Stimulated activated CD8-positive, alpha-beta memory T cell treated with anti-CD3 and anti-CD28 coated beads, Interleukin-12 subunit alpha, Interleukin-12 subunit beta, amount 100 ng/mL, for 24 hours (primary cell): ENCODE measurements around the gene CHSY3.

ENCODE experiments used
- DNase-seq: peaks from one replicate; pipeline ENCODE4 v3.0.0-alpha.2; 2020; ENCODE audit errors: extremely low read depth

Gene CHSY3

DNA sequence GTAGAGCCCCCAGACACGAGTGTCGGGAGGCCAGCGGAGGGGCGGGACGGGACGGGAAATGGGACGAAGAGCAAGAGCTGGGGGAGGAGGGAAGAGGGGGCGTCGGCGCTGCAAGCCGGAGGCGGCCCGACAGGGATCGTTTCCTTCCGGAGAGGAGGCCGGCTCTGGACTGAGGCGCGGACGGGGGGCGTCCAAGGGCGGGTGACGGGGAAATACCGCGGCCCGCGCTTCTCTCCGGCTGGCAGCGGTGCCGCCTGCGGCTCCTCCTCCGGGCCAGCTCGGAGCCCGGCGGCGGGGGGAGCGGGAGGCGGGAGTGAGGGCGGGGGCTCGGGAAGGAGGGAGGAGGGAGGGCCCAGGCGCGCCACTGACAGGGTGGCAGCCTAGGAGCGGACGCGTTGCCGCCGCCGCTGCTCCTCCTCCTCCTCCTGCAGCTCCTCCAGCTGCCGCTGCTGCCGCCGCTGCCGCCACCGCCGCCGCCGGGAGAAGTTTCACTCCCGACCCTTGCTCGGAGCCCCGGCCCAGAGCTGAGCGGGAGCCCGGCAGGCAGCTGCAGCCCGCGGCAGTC lies at the start of gene CHSY3:
TSS of gene CHSY3 (plus strand) at position 364 of the 565 bp plus-strand sequence.
- DNase-seq: no peak

DNA sequence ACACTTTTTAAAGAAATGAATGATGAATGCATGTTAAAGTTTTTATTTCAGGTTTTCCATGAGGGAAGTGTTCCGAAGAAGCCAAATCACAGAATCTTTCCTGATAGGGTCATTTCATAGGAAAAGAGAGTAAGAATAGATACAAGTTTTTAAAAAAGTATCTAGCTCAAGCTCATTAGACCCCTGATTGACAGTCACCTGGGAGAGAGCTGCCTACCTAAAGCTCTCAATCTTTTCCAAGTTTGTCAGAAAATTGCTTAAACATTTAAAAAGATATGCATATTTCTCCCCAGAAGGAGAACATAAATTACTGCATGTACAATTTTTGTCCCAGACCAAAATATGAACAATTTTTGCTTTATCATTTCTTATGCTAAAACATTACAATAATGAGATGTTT lies 47.9 kb upstream of the CHSY3 start:
- DNase-seq: no peak

DNA sequence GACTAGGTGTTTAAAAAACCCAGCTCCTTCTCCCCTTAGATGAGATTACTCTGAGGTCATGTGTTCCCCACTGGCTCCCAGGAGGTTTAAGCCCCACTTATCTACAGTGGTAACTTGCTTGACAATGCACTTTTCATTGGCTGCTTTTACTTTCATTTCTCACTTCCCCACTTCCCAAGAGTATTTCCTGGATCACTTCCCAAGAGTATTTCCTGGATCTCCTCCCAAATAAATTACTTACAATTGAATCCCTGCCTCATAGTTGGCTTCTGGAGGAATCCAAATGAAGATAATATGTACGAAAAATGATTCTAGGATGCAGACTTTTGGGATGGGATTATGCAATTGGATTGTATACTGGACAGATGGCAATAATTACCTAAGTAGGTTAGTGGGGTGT lies 47.1 kb upstream of the CHSY3 start:
- no peak for DNase-seq

DNA sequence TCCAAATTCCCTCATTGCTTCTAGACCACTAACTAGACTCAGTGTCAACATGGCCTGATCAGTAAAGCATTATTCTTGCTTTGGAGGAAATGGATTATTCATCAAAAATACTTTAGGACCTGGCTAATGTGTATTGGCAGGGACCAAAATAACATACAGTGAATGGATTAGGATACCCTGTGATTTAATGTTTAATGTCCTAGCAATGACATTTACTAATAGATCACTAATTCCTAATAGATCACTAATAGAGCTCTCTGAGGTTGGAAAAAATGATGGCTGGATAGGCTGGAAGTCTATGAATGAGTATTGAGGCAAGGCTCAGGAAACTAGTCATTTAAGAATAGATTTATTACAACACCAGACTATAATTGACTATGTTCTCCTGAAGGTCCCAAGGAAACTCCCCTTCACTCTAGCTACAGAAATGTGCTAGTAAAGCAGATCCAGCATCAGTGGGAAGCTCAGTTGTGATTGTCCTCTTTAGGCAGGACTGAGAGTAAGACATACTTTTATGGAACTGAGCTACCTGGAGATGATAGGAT lies 46.1 kb upstream of the CHSY3 start:
- no peak for DNase-seq

DNA sequence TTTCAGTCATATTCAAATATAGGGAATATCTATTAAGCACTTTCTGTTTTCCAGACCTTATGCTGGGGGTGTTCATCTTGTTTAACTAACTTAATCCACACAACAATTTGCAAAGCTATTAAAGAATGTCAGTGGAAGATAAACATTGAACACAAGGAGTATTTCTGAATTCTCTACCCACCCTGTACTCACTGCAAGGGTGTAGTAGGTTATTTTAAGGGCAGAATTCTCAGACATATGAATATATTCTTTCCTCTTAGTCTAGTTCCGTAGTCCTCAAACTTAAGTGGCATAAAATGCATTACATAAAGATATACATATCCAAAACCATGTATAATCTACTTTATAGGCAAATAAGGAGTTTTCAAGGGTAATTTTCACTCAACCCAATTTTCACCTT lies 19.9 kb upstream of the CHSY3 start:
- no peak for DNase-seq

DNA sequence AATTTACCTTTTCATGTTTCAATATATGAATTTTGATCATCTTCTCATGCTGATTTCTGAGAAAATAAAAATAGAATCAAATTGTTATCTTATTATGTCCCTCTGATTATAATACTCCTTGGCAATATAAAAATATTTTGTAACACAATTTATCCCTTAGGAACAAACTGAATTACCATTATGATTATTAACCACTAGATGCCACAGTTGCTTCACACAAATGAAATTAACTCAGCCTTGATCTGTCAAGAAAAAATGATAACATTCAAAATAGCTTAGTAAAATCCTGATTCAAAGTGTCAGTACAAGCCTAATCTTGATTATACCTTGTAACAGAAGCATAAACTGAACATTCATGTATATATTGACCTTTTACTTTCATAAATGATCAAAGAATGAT lies 4.8 kb upstream of the CHSY3 start:
- no peak for DNase-seq

DNA sequence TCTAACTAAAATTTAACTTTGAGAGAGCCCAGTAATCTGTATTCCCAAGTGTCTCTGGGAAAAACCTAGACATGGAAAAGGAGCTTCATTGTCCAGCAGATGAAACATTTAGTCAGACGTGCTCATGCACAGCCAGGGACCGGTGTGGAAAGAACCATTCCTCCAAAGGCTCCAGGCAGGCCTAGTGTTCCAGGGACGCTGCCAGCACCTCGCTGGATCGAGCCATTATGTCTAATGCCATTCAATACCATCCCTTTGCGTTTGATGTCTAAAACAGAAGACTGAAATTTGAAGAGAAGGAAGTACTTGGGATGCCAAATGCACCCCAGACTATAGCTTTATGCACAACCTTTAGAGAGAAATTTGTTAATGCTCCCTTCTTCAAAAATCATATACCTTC lies 1.4 kb upstream of the CHSY3 start:
- no peak for DNase-seq

DNA sequence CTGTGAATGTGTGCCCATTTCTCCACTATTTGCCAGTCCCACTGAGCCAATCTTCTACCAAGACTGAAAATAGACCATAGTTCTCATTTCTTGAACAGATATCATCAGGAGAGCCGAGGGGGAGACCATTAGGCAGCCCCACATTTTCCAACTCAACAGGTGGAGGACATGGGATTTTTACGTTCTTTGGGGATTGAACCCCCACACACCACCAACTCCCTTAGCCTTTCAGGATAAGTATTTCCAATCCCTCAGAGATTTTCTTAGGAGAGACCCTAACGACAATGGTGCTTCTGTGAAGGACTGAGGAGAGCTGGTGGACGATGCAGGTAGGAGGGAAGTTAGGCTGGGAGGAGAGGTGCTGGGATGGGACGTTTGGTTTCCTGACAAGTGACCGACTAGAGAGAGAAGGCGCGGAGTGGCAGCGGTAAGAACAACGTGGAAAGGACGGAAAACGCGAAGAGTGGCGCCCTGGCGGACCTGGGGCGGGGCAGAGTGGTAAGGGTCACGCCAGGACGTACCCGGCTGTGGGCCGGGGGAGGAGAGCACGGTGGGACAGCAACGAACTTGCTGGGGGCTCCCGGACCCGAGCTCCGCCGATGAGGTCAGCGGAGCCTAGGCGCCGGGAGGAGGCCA lies 681 bp upstream of the CHSY3 start:
- no peak for DNase-seq

DNA sequence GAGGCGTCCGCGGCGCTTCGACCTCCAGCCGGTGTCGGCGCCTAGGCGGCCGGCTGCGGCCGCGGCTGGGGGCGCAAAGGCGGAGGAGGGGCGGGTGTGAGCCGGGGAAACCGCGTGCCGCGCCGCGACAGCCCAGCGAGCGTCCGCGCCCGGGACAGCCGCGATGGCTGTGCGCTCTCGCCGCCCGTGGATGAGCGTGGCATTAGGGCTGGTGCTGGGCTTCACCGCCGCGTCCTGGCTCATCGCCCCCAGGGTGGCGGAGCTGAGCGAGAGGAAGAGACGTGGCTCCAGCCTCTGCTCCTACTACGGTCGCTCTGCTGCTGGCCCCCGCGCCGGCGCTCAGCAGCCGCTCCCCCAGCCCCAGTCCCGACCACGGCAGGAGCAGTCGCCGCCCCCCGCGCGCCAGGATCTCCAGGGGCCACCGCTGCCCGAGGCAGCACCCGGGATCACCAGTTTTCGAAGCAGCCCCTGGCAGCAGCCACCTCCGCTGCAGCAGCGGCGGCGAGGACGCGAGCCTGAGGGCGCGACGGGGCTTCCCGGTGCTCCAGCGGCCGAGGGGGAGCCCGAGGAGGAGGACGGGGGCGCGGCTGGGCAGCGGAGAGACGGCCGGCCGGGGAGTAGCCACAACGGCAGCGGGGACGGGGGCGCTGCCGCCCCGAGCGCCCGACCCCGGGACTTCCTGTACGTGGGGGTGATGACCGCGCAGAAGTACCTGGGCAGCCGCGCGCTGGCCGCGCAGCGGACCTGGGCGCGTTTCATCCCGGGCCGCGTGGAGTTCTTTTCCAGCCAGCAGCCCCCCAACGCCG lies 605 bp downstream of the CHSY3 start:
- DNase-seq: no peak

DNA sequence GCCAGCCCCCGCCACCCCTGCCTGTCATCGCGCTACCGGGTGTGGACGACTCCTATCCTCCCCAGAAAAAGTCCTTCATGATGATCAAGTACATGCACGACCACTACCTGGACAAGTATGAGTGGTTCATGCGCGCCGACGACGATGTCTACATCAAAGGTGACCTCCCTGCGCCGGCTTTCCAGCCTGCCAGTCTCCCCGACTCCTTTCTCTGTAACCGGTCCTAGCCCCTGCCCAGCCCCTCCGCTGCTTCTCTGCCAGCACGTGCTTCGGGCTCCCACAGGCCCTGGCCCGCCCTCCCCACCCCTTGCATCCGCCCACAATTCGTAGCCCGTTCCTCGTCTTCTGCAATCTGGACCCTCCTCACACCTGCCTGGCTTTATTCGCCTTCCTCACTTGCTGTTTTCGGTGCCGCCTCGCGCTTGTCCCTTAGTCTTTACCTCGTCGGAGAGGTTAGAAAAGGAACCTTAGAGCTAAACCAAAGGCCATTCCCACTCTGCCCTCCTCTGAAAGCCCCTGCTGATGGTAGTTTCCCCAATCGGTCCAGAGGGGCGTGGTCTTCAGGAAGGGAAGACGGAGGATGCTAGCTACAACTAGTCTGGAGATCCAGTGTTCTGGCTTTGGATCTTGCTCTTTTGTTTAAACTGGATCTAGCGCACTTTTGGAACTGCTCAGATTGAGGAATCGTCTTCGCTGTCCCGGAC lies 1.4 kb downstream of the CHSY3 start:
- DNase-seq: no peak

DNA sequence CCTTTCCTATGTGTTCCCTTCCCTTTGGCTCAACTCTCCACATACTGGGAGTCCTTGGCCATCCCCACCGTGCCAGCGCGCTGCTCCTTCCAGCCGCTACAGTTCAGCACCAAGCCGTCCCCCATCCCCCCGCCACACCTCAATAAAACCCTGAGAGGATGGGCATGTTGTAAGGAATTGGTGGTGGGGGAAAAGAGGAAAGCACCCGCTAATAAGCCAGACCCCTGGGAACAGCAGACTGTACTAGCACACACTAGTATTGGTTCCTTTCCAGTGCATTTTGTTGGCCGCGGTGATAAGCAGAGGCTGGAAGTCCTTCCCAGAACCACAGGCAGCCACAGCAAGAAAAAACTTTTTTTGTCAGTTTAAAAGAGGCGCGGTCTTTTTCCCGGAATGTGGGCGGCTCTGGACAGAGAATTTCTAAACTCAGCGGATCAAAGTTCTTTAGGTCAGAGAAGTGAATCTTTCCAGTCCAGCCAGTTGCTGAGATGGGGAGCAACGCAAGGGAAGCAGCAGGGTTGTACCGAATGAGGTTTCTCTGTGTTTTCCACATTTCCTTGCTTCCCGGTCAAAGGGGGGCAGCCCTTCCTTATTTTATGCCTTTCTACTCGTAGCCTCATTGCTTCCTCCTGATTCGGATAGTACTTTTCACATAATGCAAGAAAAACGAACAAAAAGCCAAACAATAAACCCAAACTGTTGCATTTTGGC lies 2.1 kb downstream of the CHSY3 start:
- no peak for DNase-seq

DNA sequence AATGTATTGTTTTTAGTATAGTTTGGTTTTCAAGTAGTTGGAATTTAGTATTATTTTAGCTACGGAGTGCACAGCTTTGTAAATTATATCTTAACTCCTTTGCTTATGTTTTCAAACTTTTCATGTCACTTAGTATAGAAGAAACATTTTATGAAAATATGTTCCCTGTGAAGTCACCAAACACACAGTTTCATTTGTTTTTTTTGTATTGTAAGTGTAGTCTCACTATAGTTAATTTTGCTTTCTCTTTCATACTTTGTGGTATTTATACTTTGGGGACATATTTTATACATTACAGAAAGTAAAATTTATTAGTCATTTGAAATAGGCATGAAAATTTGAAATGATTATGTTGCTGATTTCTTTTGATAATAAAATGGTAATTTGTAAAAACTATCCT lies 5.0 kb downstream of the CHSY3 start:
- no peak for DNase-seq

DNA sequence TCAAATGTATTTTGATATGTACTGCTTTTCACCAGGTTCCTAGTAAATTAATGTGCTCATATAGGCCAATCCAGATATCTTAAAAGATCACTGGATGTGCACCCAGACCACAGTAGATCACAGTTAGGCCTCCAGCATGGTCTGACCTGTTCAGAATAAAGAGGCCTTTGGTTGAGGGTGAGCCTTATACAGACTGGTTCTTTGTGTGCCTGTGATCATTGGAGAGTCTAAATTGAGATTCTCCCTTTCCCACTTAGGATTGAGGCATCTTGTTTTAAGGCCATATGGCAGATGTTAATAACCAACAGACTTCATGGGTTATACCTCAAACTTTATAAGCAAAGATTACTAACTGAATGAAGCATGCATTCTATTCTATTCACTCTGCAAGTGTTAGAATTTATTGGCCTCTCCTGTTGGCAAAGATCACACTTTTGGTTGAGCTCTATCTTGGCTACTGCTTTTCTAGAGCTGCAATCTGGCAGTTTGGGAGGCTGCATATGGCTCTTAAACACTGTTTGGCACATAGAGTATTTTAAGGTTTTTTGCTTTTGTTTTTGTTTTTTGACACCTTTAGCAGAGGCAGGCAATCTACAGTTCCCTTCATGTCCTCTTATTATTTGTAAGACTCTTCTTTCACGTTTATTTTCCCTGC lies 8.5 kb downstream of the CHSY3 start:
- no peak for DNase-seq

DNA sequence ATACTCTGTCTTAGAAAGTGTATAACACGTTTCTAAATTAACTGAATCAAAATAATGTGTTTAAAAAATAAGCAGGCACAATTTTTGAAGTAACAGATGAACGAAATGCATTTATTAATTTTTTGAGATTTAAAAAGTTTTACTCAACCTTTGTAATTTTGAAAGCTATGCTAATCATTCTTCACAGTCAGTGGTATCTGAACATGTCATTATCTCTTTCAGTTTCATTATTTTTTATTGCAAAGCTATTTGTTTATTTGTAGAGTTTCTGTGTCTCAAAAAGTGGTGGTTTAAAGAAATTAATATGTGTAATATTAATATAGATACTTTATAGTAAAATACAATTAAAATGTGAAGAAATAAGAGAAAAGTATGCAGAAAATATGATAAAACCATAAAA lies 11.2 kb downstream of the CHSY3 start:
- no peak for DNase-seq

DNA sequence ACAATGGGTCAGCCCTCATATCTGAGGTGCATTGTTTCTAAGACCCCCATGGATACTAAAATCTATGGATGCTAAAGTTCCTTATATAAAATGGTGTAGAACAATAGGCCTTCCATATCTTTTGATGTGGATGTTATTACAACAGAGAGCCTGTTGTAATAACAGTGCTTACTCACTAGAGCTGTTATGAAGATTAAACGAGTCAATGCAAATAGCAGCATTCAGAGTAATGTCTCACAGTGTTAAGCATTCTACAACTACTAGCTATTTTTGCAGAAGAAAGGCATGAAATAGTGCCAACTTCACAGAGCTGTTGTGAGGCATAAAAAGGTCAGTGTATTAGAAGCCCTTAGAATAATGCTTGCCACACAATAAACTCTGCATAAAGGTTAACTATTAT lies 13.0 kb downstream of the CHSY3 start:
- no peak for DNase-seq

DNA sequence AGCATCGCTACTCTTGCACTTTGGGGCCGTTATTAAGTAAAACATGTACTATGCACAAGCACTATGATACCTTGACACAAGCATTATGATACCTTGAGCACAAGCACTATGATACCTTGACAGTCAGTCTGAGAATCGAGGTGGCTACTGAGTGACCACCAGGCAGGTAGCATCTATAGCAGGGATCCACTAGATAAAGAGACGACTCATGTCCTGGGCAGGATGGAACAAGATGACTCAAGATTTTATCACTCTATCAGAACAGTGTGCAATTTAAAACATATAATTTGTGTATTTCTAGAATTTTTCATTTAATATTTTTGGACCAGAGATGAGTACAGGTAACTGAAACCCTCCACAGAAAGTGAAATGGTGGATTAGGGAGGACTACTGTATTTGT lies 16.9 kb downstream of the CHSY3 start:
- DNase-seq: no peak

DNA sequence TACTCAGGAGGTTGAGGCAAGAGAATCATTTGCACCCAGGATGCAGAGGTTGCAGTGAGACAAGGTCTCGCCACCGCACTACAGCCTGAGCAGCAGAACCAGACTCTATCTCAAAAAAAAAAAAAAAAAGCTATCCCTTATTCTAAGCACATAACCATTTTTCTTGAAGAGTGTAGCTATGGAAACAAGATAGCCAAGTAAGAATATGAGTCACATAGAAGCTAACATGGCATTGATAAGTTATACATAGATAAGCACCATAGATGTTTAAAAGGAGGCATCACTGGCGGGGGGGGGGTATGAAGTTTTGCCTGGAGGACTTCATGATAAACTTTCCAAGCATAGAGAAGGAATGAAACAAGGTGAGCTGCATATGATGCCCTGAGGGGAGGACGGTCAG lies 26.0 kb downstream of the CHSY3 start:
- no peak for DNase-seq

DNA sequence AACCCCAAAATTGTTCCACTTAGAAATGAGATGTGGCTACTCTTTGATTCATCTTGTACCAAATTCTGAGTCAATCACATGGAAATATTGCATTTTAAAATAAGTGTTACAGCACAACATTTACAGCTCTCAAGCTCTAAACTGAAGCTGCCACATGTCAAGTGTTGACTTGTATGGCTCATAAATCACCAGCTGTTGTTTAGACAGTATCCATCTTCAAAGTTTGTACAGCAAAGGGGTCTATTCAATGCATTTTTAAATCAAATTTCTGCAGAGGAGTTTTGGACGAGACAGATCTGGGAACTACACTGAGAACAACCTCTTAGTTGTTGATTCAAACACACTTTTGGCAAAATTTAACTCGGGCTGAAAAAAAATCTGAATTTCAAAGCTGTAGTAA lies 31.4 kb downstream of the CHSY3 start:
- DNase-seq: no peak

DNA sequence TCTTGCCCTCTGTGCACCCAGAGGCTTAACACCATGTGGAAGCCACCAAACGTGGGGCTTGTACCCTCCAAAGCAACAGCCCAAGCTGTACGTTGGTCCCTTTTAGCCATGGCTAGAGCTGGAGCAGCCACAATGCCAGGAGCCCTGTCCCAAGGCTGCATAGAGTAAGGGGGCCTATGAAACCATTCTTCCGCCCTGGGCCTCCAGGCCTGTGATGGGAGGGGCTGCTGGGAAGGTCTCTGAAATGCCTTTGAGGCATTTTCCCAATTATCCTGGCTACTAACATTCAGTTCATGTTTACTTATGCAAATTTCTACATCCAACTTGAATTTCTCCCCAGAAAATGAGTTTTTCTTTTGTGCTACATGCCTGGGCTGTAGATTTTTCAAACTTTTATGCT lies 33.8 kb downstream of the CHSY3 start:
- no peak for DNase-seq

DNA sequence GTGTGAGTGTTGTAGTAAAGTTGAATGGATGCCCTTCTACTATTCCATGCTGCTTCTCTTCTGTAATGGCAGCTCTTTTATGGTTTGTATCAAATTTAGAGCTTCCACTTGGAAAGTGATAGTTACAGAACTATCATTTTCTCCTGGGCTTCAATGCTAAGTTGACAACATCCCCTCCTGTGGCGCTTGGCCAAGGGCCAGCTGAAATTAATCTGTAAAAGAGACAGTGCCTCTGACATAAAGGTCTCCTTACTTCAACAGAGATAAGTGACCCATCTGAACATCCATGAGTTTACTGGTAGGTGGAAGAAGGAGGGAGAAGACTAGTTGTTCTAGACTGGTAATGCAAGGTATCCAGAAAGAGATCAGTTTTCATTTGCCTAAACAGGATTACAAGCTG lies 39.7 kb downstream of the CHSY3 start:
- no peak for DNase-seq

DNA sequence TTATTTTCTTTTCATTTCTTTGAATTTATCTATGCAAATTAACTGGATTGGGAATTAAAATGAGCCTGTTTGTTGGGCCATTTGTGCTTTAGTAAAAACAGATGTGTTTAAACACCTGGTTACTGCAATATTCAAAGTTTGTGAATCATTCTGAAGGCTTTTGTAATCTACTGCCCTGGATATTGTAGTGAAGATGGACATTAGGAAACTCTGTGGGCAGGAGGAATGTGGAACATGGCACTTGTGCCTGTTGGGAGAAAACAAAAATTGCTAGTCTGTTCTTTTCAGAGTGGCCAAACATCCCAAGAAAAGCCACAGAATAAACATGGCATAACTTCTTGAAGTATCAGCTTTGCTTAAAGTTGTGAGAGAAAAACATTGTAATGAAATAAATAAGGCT lies 40.8 kb downstream of the CHSY3 start:
- no peak for DNase-seq
